Mesenchymal stem cell (in vitro differentiated cells and primary cell): ENCODE data around the gene NUCKS1.

Experiments
- DNase-seq: peaks from one replicate; pipeline ENCODE4 v3.0.0-alpha.2; 2013
- H2AFZ ChIP-seq: one replicate; pipeline ENCODE4 v1.6.1; 2013; ENCODE audit warnings: low read depth, mild to moderate bottlenecking, control low read depth, inconsistent platforms, low read length, moderate library complexity
- H2AK5ac ChIP-seq: 2 replicates; pipeline ENCODE4 v1.6.1; 2013; ENCODE audit warnings: low read length, moderate library complexity, mild to moderate bottlenecking, inconsistent platforms; ENCODE audit not compliant: severe bottlenecking
- H2BK120ac ChIP-seq: one replicate; pipeline ENCODE4 v1.6.1; 2013; ENCODE audit warnings: low read depth, mild to moderate bottlenecking, inconsistent platforms, low read length, moderate library complexity
- H2BK12ac ChIP-seq, 2 experiments: one replicate each; pipeline ENCODE4 v1.6.1; 2013; ENCODE audit warnings: inconsistent platforms in 2 of 2, low read length in 2 of 2, mild to moderate bottlenecking in 2 of 2, moderate library complexity in 2 of 2, control low read depth in 1 of 2
- H2BK15ac ChIP-seq: one replicate; pipeline ENCODE4 v1.6.1; 2013; ENCODE audit warnings: mild to moderate bottlenecking, low read depth, inconsistent platforms; ENCODE audit not compliant: poor library complexity, severe bottlenecking
- H2BK5ac ChIP-seq: 2 replicates; pipeline ENCODE4 v1.6.1; 2013; ENCODE audit warnings: low read depth, mild to moderate bottlenecking, low read length, control low read depth, inconsistent platforms; ENCODE audit not compliant: poor library complexity, severe bottlenecking
- H3K14ac ChIP-seq, 2 experiments: one replicate each; pipeline ENCODE4 v1.6.1; 2013; ENCODE audit warnings: inconsistent platforms in 2 of 2, low read length in 2 of 2, control low read depth in 1 of 2, mild to moderate bottlenecking in 1 of 2, moderate library complexity in 1 of 2
- H3K18ac ChIP-seq, 2 experiments: one replicate each; pipeline ENCODE4 v1.6.1; 2013; ENCODE audit warnings: inconsistent platforms in 2 of 2, low read length in 2 of 2, control low read depth in 1 of 2, low read depth in 1 of 2, mild to moderate bottlenecking in 1 of 2
- H3K23ac ChIP-seq, 2 experiments: one replicate each; pipeline ENCODE4 v1.6.1; 2013; ENCODE audit warnings: inconsistent platforms in 2 of 2, low read length in 2 of 2, mild to moderate bottlenecking in 2 of 2, moderate library complexity in 2 of 2, control low read depth in 1 of 2
- H3K27ac ChIP-seq: 2 replicates; pipeline ENCODE4 v1.5.1; 2013; ENCODE audit warnings: mild to moderate bottlenecking, moderate library complexity, low read length, control low read depth, inconsistent platforms; ENCODE audit not compliant: poor library complexity, severe bottlenecking
- H3K27me3 ChIP-seq, 2 experiments: 2 replicates each; pipeline versions ENCODE4 v1.6.1 to v1.7.0; 2013; ENCODE audit warnings: low read length in 2 of 2, mild to moderate bottlenecking in 2 of 2, moderate library complexity in 2 of 2, control low read depth in 1 of 2, inconsistent platforms in 1 of 2; ENCODE audit not compliant: control insufficient read depth in 1 of 2, insufficient read depth in 1 of 2
- H3K36me3 ChIP-seq, 2 experiments: 2 replicates each; pipeline versions ENCODE4 v1.6.1 to v1.7.0; 2013; ENCODE audit warnings: low read length in 2 of 2, control low read depth in 1 of 2, inconsistent platforms in 1 of 2, low read depth in 1 of 2, mild to moderate bottlenecking in 1 of 2; ENCODE audit not compliant: insufficient read depth in 2 of 2, control insufficient read depth in 1 of 2
- H3K4ac ChIP-seq, 2 experiments: one replicate each; pipeline ENCODE4 v1.6.1; 2013; ENCODE audit warnings: inconsistent platforms in 2 of 2, low read length in 2 of 2, mild to moderate bottlenecking in 2 of 2, moderate library complexity in 2 of 2, control low read depth in 1 of 2, low read depth in 1 of 2
- H3K4me1 ChIP-seq: 2 replicates; pipeline ENCODE4 v1.6.1; 2013; ENCODE audit warnings: low read depth, low read length, control low read depth; ENCODE audit not compliant: control insufficient read depth, insufficient read depth
- H3K4me2 ChIP-seq: 2 replicates; pipeline ENCODE4 v1.6.1; 2013; ENCODE audit warnings: low read length, mild to moderate bottlenecking, inconsistent platforms; ENCODE audit not compliant: poor library complexity, severe bottlenecking
- H3K4me3 ChIP-seq, 2 experiments: 2 replicates each; pipeline versions ENCODE4 v1.5.1 to v1.7.0; 2013; ENCODE audit warnings: low read length in 2 of 2, mild to moderate bottlenecking in 2 of 2, control low read depth in 1 of 2, low read depth in 1 of 2; ENCODE audit not compliant: insufficient read depth in 1 of 2
- H3K79me1 ChIP-seq: replicated peaks from 2 replicates; pipeline ENCODE4 v1.6.1; 2013; ENCODE audit warnings: mild to moderate bottlenecking, control low read depth, low read length, inconsistent platforms; ENCODE audit not compliant: poor library complexity, severe bottlenecking
- H3K9ac ChIP-seq: 2 replicates; pipeline ENCODE4 v1.7.0; 2013; ENCODE audit warnings: mild to moderate bottlenecking, low read length, moderate library complexity
- H3K9me3 ChIP-seq: 2 replicates; pipeline ENCODE4 v1.7.0; 2013; ENCODE audit warnings: mild to moderate bottlenecking, low read length; ENCODE audit not compliant: control insufficient read depth
- H4K8ac ChIP-seq: one replicate; pipeline ENCODE4 v1.6.1; 2013; ENCODE audit warnings: inconsistent platforms, mild to moderate bottlenecking, low read length, moderate library complexity
- H4K91ac ChIP-seq: one replicate; pipeline ENCODE4 v1.6.1; 2013; ENCODE audit warnings: mild to moderate bottlenecking, low read length, inconsistent platforms
- WGBS: methylation state at CpG from one replicate; pipeline ENCODE4 v1.1.7; 2013; ENCODE audit warnings: mixed read lengths; 5-methylcytosine and 5-hydroxymethylcytosine counted together

NUCKS1 gene

GRCh38 chr1:205687242-205687641 is 62.7 kb downstream of the NUCKS1 start:
- no peak overlapping the region for H3K27ac ChIP-seq
- H3K14ac ChIP-seq: no peak overlapping the region
- no peak overlapping the region for H2BK5ac ChIP-seq
- no peak overlapping the region for H3K4me3 ChIP-seq
- H2BK15ac ChIP-seq: no peak overlapping the region
- H3K4me2 ChIP-seq: no peak overlapping the region
- H3K23ac ChIP-seq: no peak overlapping the region
- no peak overlapping the region for H3K4ac ChIP-seq
- no peak overlapping the region for H4K91ac ChIP-seq
- H2BK120ac ChIP-seq: no peak overlapping the region
- no peaks in the 10 kb centered on the region for H3K79me1 ChIP-seq
- H2AFZ ChIP-seq: no peak overlapping the region
- H3K27me3 ChIP-seq: peaks cover 4 to 18% of the 10 kb centered on the region in 2 experiments
- no peak overlapping the region for H2BK12ac ChIP-seq
- H3K18ac ChIP-seq: no peak overlapping the region
- no peak overlapping the region for H3K9ac ChIP-seq
- H4K8ac ChIP-seq: no peak overlapping the region
- DNase-seq: no peak
- 79% methylated on average over 2 of the region's 2 CpGs for WGBS
- no peak overlapping the region for H2AK5ac ChIP-seq
- H3K36me3 ChIP-seq: no peaks in the 10 kb centered on the region
- H3K9me3 ChIP-seq: no peaks in the 10 kb centered on the region
- H3K4me1 ChIP-seq: peaks cover 4% of the 10 kb centered on the region

GRCh38 chr1:205681364-205681763 is 68.6 kb downstream of the NUCKS1 start:
- Histone ChIP-seq H2BK15ac (no peak overlapping the region), H3K27ac (no peak overlapping the region), H3K4ac (no peak overlapping the region), H3K23ac (peak overlapping the region in 1 of 2 experiments; percentile 76), H3K4me3 (no peak overlapping the region), H2BK120ac (no peak overlapping the region), H3K9ac (no peak overlapping the region), H4K91ac (no peak overlapping the region), H2AFZ (no peak overlapping the region), H4K8ac (no peak overlapping the region), H3K79me1 (peaks cover 16% of the 10 kb centered on the region), H3K4me1 (peaks cover 20% of the 10 kb centered on the region), H3K4me2 (no peak overlapping the region), H2AK5ac (no peak overlapping the region), H3K9me3 (no peaks in the 10 kb centered on the region), H2BK12ac (no peak overlapping the region), H3K18ac (no peak overlapping the region), H3K27me3 (peaks cover 0 to 9% of the 10 kb centered on the region in 2 experiments), H3K14ac (no peak overlapping the region), H2BK5ac (no peak overlapping the region), H3K36me3 (no peaks in the 10 kb centered on the region)
- DNase-seq: no peak
- 91% methylated on average over 3 of the region's 3 CpGs for WGBS

GRCh38 chr1:205680073-205680851 is 69.7 kb downstream of the NUCKS1 start, which contains the start of gene SLC45A3:
SLC45A3 (minus strand) TSS chr1:205680509; CDS start chr1:205664656, 15,853 bp downstream.
- Histone ChIP-seq H3K79me1 (peaks cover 24% of the 10 kb centered on the region), H3K27ac (peak within 1 kb of the TSS; percentile 72), H4K91ac (peak within 1 kb of the TSS; percentile 89), H2BK5ac (peak within 1 kb of the TSS; percentile 22), H3K27me3 (peaks cover 0 to 9% of the 10 kb centered on the region in 2 experiments), H2BK12ac (peak within 1 kb of the TSS; percentile 71 to 97), H2AFZ (peak within 1 kb of the TSS; percentile 99), H2AK5ac (peak within 1 kb of the TSS; percentile 12), H3K9me3 (no peaks in the 10 kb centered on the region), H2BK15ac (peak within 1 kb of the TSS; percentile 76), H3K9ac (peak within 1 kb of the TSS; percentile 82), H3K18ac (peak within 1 kb of the TSS; percentile 95 to 98), H3K36me3 (no peaks in the 10 kb centered on the region), H3K23ac (peak within 1 kb of the TSS; percentile 65 to 94), H4K8ac (peak within 1 kb of the TSS; percentile 91), H3K4ac (peak within 1 kb of the TSS; percentile 51 to 76), H3K4me1 (peaks cover 21% of the 10 kb centered on the region), H3K4me3 (peak within 1 kb of the TSS; percentile 79 to 90), H3K4me2 (peak within 1 kb of the TSS; percentile 73), H3K14ac (peak within 1 kb of the TSS in 1 of 2 experiments; percentile 84), H2BK120ac (peak within 1 kb of the TSS; percentile 80)
- DNase-seq: no peak
- WGBS: under 1% methylated on average over 54 of the region's 86 CpGs

- DNase-seq: peak; percentile 71
- H2AFZ ChIP-seq: no peak overlapping the region
- H2BK5ac ChIP-seq: no peak overlapping the region
- H3K23ac ChIP-seq: no peak overlapping the region
- H3K36me3 ChIP-seq: no peaks in the 10 kb centered on the region
- peak overlapping the region; percentile 54 for H2BK120ac ChIP-seq
- peak overlapping the region; percentile 71 to 94 for H2BK12ac ChIP-seq
- H3K27ac ChIP-seq: peak overlapping the region; percentile 7
- H3K4me1 ChIP-seq: peaks cover 21% of the 10 kb centered on the region
- peak overlapping the region in 1 of 2 experiments; percentile 21 for H3K14ac ChIP-seq
- peak overlapping the region; percentile 70 to 95 for H3K18ac ChIP-seq
- peaks cover 0 to 9% of the 10 kb centered on the region in 2 experiments for H3K27me3 ChIP-seq
- H3K9me3 ChIP-seq: no peaks in the 10 kb centered on the region
- peak overlapping the region; percentile 81 for H2AK5ac ChIP-seq
- peak overlapping the region in 1 of 2 experiments; percentile 79 for H3K4me3 ChIP-seq
- H3K4ac ChIP-seq: peak overlapping the region; percentile 68 to 79
- H2BK15ac ChIP-seq: peak overlapping the region; percentile 12
- peak overlapping the region; percentile 73 for H3K4me2 ChIP-seq
- 43% methylated on average over 9 of the region's 10 CpGs for WGBS
- peak overlapping the region; percentile 91 for H4K8ac ChIP-seq
- peaks cover 28% of the 10 kb centered on the region for H3K79me1 ChIP-seq
- H4K91ac ChIP-seq: peak overlapping the region; percentile 89
- peak overlapping the region; percentile 27 for H3K9ac ChIP-seq
These were observed 71.5 kb downstream of the NUCKS1 start for GRCh38 chr1:205678286-205679111.
